SU-DHL-6 (cell line): Measurements from ENCODE around the gene FAM114A1.

ENCODE experiments used
- H2AFZ ChIP-seq: fragments of 200-600 bp; sonication (generic); 2 replicates; pipeline ENCODE4 v1.6.1; 2014; ENCODE audit warnings: low read depth, mild to moderate bottlenecking, moderate library complexity, mixed read lengths, antibody characterized with exemption, low read length; ENCODE audit not compliant: severe bottlenecking
- H3F3A ChIP-seq: fragments of 200-600 bp; shearing (Covaris generic); 2 replicates; pipeline ENCODE4 v1.6.0; 2016; ENCODE audit warnings: antibody characterized with exemption, mild to moderate bottlenecking; ENCODE audit not compliant: insufficient read depth
- H3K27ac ChIP-seq: fragments of 200-600 bp; sonication (generic); 2 replicates; pipeline ENCODE4 v1.5.1; 2016; ENCODE audit warnings: low read depth, mild to moderate bottlenecking, low read length, moderate library complexity, mixed read lengths
- H3K27me3 ChIP-seq: fragments of 200-600 bp; sonication (generic), shearing (Covaris generic); 2 replicates; pipeline ENCODE4 v1.6.0; 2014; ENCODE audit warnings: mild to moderate bottlenecking, low read length
- H3K36me3 ChIP-seq: fragments of 200-600 bp; sonication (generic); 2 replicates; pipeline ENCODE4 v1.6.1; 2014; ENCODE audit warnings: mild to moderate bottlenecking, low read length, mixed read lengths
- H3K4me2 ChIP-seq: fragments of 300-600, 200-600 bp; shearing (Covaris generic), sonication (generic); 2 replicates; pipeline ENCODE4 v1.6.0; 2014; ENCODE audit warnings: low read length, low read depth, mild to moderate bottlenecking; ENCODE audit not compliant: poor library complexity, severe bottlenecking
- H3K4me3 ChIP-seq: fragments of 200-600 bp; sonication (generic); 2 replicates; pipeline ENCODE4 v1.5.1; 2014; ENCODE audit warnings: antibody characterized with exemption, low read length, mild to moderate bottlenecking, mixed read lengths; ENCODE audit not compliant: insufficient read depth, poor library complexity, severe bottlenecking
- H3K79me2 ChIP-seq: fragments of 200-600 bp; sonication (generic); 2 replicates; pipeline ENCODE4 v1.6.1; 2014; ENCODE audit warnings: mild to moderate bottlenecking, low read length, moderate library complexity; ENCODE audit not compliant: insufficient read depth
- H3K9ac ChIP-seq: fragments of 200-600 bp; sonication (generic); 2 replicates; pipeline ENCODE4 v1.7.0; 2014; ENCODE audit warnings: mild to moderate bottlenecking, low read length
- H3K9me2 ChIP-seq: fragments of 200-600 bp; sonication (generic); replicated peaks from 2 replicates; pipeline ENCODE4 v1.6.1; 2014; ENCODE audit warnings: low read length; ENCODE audit not compliant: insufficient read depth
- H3K9me3 ChIP-seq: fragments of 200-600 bp; sonication (generic); 2 replicates; pipeline ENCODE4 v1.6.1; 2014; ENCODE audit warnings: low read length, mixed read lengths; ENCODE audit not compliant: insufficient read depth
- H4K20me1 ChIP-seq: fragments of 200-600 bp; sonication (generic); 2 replicates; pipeline ENCODE4 v1.6.1; 2014; ENCODE audit warnings: low read depth, mild to moderate bottlenecking, antibody characterized with exemption, low read length, moderate library complexity, mixed read lengths
- EZH2phosphoT487 ChIP-seq: fragments of 200-600 bp; sonication (generic), shearing (Covaris generic); conservative IDR thresholded peaks from 2 replicates; pipeline ENCODE4 v1.6.1; 2018; ENCODE audit warnings: mild to moderate bottlenecking, antibody characterized with exemption, low read length, moderate library complexity, mixed read lengths
- TF ChIP-seq, protein P1 (sequence below): fragments of 200-600 bp; sonication (generic); IDR thresholded peaks from one replicate; pipeline ENCODE4 v1.5.1; 2017; ENCODE audit warnings: antibody characterized with exemption, mild to moderate bottlenecking, low read length, moderate library complexity; ENCODE audit not compliant: insufficient read depth, poor library complexity, severe bottlenecking

Gene FAM114A1

GRCh38 chr4:38920186-38920585 is 52.6 kb downstream of the FAM114A1 start:
- H2AFZ ChIP-seq, result no peak overlapping the region
- no peaks in the 10 kb centered on the region for H4K20me1 ChIP-seq
- no peak overlapping the region for H3K4me3 ChIP-seq
- no peak overlapping the region for H3K9ac ChIP-seq
- no peaks in the 10 kb centered on the region for H3K9me3 ChIP-seq
- TF ChIP-seq, protein P1, sequence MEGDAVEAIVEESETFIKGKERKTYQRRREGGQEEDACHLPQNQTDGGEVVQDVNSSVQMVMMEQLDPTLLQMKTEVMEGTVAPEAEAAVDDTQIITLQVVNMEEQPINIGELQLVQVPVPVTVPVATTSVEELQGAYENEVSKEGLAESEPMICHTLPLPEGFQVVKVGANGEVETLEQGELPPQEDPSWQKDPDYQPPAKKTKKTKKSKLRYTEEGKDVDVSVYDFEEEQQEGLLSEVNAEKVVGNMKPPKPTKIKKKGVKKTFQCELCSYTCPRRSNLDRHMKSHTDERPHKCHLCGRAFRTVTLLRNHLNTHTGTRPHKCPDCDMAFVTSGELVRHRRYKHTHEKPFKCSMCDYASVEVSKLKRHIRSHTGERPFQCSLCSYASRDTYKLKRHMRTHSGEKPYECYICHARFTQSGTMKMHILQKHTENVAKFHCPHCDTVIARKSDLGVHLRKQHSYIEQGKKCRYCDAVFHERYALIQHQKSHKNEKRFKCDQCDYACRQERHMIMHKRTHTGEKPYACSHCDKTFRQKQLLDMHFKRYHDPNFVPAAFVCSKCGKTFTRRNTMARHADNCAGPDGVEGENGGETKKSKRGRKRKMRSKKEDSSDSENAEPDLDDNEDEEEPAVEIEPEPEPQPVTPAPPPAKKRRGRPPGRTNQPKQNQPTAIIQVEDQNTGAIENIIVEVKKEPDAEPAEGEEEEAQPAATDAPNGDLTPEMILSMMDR, result no peak
- no peaks in the 10 kb centered on the region for H3K79me2 ChIP-seq
- no peak overlapping the region for H3K4me2 ChIP-seq
- no peaks in the 10 kb centered on the region for H3K36me3 ChIP-seq
- H3K9me2 ChIP-seq, result no peaks in the 10 kb centered on the region
- no peaks in the 10 kb centered on the region for H3K27me3 ChIP-seq
- no peak overlapping the region for H3K27ac ChIP-seq
- no peaks in the 10 kb centered on the region for H3F3A ChIP-seq

DNA sequence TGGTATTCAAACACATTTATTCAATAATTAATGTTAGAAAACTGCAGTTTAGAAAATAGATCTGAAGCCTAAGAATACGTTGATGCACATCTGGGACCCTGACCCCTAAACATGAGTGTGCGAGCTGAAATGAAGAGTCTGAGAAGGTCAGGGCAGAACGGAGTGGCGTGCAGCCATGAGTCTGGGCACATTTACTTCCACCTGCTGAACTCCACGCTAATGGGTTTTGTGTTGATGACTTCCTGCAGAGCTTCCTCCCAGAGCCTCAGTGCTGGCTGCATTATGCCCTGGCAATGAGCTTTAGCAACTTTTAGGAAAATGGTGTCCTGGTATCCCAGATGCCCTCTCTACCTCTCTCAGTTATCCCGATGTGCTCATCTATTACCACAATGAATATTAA is 53.1 kb downstream of the FAM114A1 start:
- H2AFZ ChIP-seq, result no peak overlapping the region
- H4K20me1 ChIP-seq, result no peaks in the 10 kb centered on the region
- no peaks in the 10 kb centered on the region for H3K9me2 ChIP-seq
- no peaks in the 10 kb centered on the region for H3K9me3 ChIP-seq
- H3K79me2 ChIP-seq, result no peaks in the 10 kb centered on the region
- H3K27me3 ChIP-seq, result no peaks in the 10 kb centered on the region
- no peak overlapping the region for H3K4me2 ChIP-seq
- TF ChIP-seq, protein P1, result no peak
- no peak for TF ChIP-seq EZH2phosphoT487
- H3K36me3 ChIP-seq, result no peaks in the 10 kb centered on the region
- no peaks in the 10 kb centered on the region for H3F3A ChIP-seq
- no peak overlapping the region for H3K4me3 ChIP-seq
- H3K27ac ChIP-seq, result no peak overlapping the region
- H3K9ac ChIP-seq, result no peak overlapping the region

GRCh38 chr4:38921151-38921550 is 53.5 kb downstream of the FAM114A1 start:
- no peaks in the 10 kb centered on the region for H3K9me2 ChIP-seq
- no peak overlapping the region for H3K4me2 ChIP-seq
- H3K9ac ChIP-seq, result no peak overlapping the region
- H2AFZ ChIP-seq, result no peak overlapping the region
- no peaks in the 10 kb centered on the region for H3K27me3 ChIP-seq
- H3K9me3 ChIP-seq, result no peaks in the 10 kb centered on the region
- H3K27ac ChIP-seq, result no peak overlapping the region
- H3K79me2 ChIP-seq, result no peaks in the 10 kb centered on the region
- no peaks in the 10 kb centered on the region for H4K20me1 ChIP-seq
- no peaks in the 10 kb centered on the region for H3K36me3 ChIP-seq
- H3F3A ChIP-seq, result no peaks in the 10 kb centered on the region
- TF ChIP-seq, protein P1, result no peak
- TF ChIP-seq EZH2phosphoT487, result no peak
- H3K4me3 ChIP-seq, result no peak overlapping the region

DNA sequence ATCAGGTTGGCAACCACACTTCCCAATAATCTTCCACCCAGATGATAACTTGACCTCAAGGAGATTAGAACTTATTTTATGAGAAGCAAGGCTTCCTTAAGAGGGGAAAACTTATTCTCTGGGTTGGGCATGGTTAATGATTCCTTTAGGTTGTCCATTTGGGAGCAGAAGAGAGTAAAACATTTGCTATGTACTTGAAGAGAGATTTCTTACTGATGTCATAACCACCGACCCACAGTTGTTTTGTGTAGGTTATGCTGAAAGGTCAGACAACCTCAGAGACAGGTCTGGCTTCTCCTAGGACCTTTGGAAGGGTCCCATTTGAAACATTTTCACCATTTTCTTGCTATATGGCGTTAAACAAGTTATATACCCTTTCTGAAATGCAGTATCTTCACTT is 56.1 kb downstream of the FAM114A1 start:
- TF ChIP-seq, protein P1, result no peak
- TF ChIP-seq EZH2phosphoT487, result no peak
- Histone ChIP-seq H4K20me1 (no peaks in the 10 kb centered on the region), H3K9ac (no peak overlapping the region), H3K79me2 (no peaks in the 10 kb centered on the region), H3K4me3 (no peak overlapping the region), H3K27me3 (no peaks in the 10 kb centered on the region), H3K9me2 (no peaks in the 10 kb centered on the region), H3K27ac (no peak overlapping the region), H3K9me3 (no peaks in the 10 kb centered on the region), H2AFZ (no peak overlapping the region), H3F3A (no peaks in the 10 kb centered on the region), H3K4me2 (no peak overlapping the region), H3K36me3 (no peaks in the 10 kb centered on the region)
